ENCODE measurements around the gene ANKDD1A. TPM values are rescaled to one million over a fixed set of nuclear protein-coding genes. Genes with fewer than 3 reads are reported as not detected.

ANKDD1A gene
- total RNA-seq (2021), result 6.1 to 7.9 TPM (median 7.4 TPM) in 3 replicates
- Bru-seq, nascent RNA, result percentile 63 among the genes with signal in this experiment
- long read RNA-seq, experiment 1, partial matches to known transcripts, result 1 of 10 reads
- long read RNA-seq, experiment 1, other reads (novel, unspliced or antisense), result 8 of 10 reads
- long read RNA-seq, experiment 2, partial matches to known transcripts, result 1 of 6 reads
- long read RNA-seq, experiment 2, other reads (novel, unspliced or antisense), result 5 of 6 reads
- long read RNA-seq, experiment 3, partial matches to known transcripts, result 1 of 4 reads
- long read RNA-seq, experiment 3, other reads (novel, unspliced or antisense), result 3 of 4 reads

- ChIA-PET POLR2A (interaction anchor here (0.5 to 1.4 kb wide), 4 partner anchors 104 to 371 kb away, joined by 3 to 7 read pairs (median 4); no protein-coding TSS in a partner anchor), CTCF (interaction anchor here (0.6 to 1.8 kb wide), 7 partner anchors 10 to 190 kb away, joined by 3 to 6 read pairs (median 4); no protein-coding TSS in a partner anchor)
- DNase-seq (ENCODE audit: low spot score), result peak; percentile 78
- Mint-ChIP-seq H3K4me1 (peaks cover 40% of the 10 kb centered on the region), H3K4me3 (peak within 1 kb of the TSS; percentile 81), H3K27ac (no peak within 1 kb of the TSS), H3K27me3 (ENCODE audit: low read depth) (peaks cover 48% of the 10 kb centered on the region), H3K9me3 (peaks cover 8% of the 10 kb centered on the region), H3K36me3 (peaks cover 7% of the 10 kb centered on the region; the same call in 1 of the 2 replicates)
- peak; percentile 92 for ATAC-seq
- TF ChIP-seq PRDM15 (CRISPR knock-in tag; IDR thresholded peaks at IDR 0.05) (no peak), CREM (CRISPR knock-in tag; IDR thresholded peaks at IDR 0.05) (0 out of 2 replicates have a peak, but pooled peaks have one; percentile 35), ZNF281 (CRISPR knock-in tag; IDR thresholded peaks at IDR 0.05) (no peak), ZSCAN18 (CRISPR knock-in tag; IDR thresholded peaks at IDR 0.05) (no peak), GABPB1 (CRISPR knock-in tag; IDR thresholded peaks at IDR 0.05) (no peak), E2F1 (CRISPR knock-in tag; IDR thresholded peaks at IDR 0.05) (no peak), ZNF121 (CRISPR knock-in tag; IDR thresholded peaks at IDR 0.05) (no peak), ZNF423 (CRISPR knock-in tag; IDR thresholded peaks at IDR 0.05) (no peak), CREB1 (CRISPR knock-in tag; IDR thresholded peaks at IDR 0.05) (no peak), NFATC4 (CRISPR knock-in tag; IDR thresholded peaks at IDR 0.05) (no peak), IRF2 (CRISPR knock-in tag; IDR thresholded peaks at IDR 0.05; ENCODE audit: borderline replicate concordance, low read depth) (no peak), JAZF1 (CRISPR knock-in tag; IDR thresholded peaks at IDR 0.05) (no peak), NFE2L1 (CRISPR knock-in tag; IDR thresholded peaks at IDR 0.05) (no peak), RELA (CRISPR knock-in tag; IDR thresholded peaks at IDR 0.05; ENCODE audit: borderline replicate concordance) (no peak), STAT6 (CRISPR knock-in tag; conservative IDR thresholded peaks at IDR 0.05; ENCODE audit: low read depth) (no peak), ZNF263 (CRISPR knock-in tag; IDR thresholded peaks at IDR 0.05; ENCODE audit: low read depth) (peak; percentile 75; the same call in 1 of the 2 replicates), USF2 (CRISPR knock-in tag; IDR thresholded peaks at IDR 0.05) (no peak; the same call in 1 of the 2 replicates), ZBTB21 (CRISPR knock-in tag; IDR thresholded peaks at IDR 0.05; ENCODE audit: borderline replicate concordance) (0 out of 2 replicates have a peak, but pooled peaks have one; percentile 27), ERG (CRISPR knock-in tag; IDR thresholded peaks at IDR 0.05) (no peak), ZNF232 (CRISPR knock-in tag; IDR thresholded peaks at IDR 0.05) (peak; percentile 75)
Measured at GRCh38 chr15:64911311-64912186, at the start of gene ANKDD1A. ANKDD1A (plus strand) TSS chr15:64911902; CDS start chr15:64911931, 29 bp downstream.

Data from WTC11 (cell line).